ENCODE results near the gene MUC20. TPM values are rescaled to one million over a fixed set of nuclear protein-coding genes. Genes with fewer than 3 reads are reported as not detected.
A peak's percentile ranks its signal among the peaks of the same experiment; 100 is the strongest.

Gene MUC20
- total RNA-seq, 8 experiments from 2014 or later, result 0.49 to 6.3 (median 1.1) TPM

DNA sequence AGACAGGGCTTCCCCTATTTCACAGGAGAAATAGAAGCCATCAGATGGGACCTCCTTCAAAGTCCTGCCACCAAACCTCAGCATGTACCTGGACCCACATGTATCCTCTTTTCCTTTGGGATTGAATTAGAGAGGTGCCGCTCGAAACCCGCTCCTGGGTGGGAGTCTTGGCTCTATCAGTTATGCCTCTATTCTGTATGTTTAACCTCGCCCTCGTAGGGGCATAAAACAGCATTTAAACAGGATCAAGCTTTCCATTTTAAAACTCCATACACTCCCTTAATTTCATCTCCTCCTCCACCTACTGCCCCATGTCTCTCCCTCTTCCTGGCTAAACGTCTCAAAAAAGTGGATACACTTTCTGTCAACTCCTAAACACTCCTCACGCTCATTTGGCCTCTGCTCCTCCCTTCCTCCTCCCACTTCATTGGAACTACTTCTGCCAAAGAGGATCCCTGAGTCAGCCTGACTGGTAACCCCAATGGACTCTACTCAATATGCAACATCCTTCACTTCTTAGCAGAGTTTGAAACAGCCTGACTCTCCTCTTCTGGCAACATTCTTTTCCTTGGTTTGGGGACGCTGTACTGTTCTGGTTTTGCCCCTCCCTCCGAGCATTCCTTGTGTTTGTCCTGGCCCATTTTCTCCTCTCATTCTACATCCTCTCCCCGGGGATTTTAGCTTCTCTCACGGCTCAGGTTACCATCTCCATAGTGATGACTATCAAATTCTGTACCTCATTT, 23.0 kb upstream of the MUC20 start:
- in situ Hi-C loops (cut with MboI; ENCODE audit: low pct_unique_long_range_greater_than_20kb in 2 of 9, low sequenced_read_pairs in 9 of 9, unreplicated experiment in 9 of 9), result no loop called here
- H3K4me1 ChIP-seq (replicated peaks in 1 of 2), result no peaks in the 10 kb centered on the region
- 45 to 64% (median 54%) methylated on average over 3 to 11 of the region's 11 CpGs for WGBS, 10 experiments
- no peak overlapping the region for H3K4me3 ChIP-seq
- no peak overlapping the region for H3K27ac ChIP-seq
- ATAC-seq (replicated peaks in 6 of 8), result peak in 6 of 8 experiments; percentile 30 to 85 (median 51)

DNA sequence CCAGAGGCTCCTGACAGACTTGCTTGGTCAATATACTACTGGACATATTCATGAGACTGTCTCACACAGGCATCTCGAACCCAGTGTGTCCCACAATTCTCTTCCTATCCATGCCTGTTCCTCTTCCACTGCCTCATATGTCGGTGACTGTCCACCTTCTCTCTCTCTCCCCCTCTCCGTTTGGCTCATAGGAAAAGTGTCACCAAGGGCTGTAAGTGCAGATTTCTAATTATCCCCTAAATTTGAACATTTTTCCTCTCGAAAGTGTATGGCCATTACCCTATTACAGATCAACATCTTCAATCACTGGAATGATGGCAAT, 22.5 kb upstream of the MUC20 start:
- WGBS, 10 experiments, result 81 to 100% (median 85%) methylated on average over 1 to 4 of the region's 4 CpGs
- Histone ChIP-seq H3K4me1 (replicated peaks in 1 of 2) (no peaks in the 10 kb centered on the region), H3K27ac (no peak overlapping the region), H3K4me3 (no peak overlapping the region)
- in situ Hi-C loops (cut with MboI; ENCODE audit: low pct_unique_long_range_greater_than_20kb in 2 of 9, low sequenced_read_pairs in 9 of 9, unreplicated experiment in 9 of 9), result no loop called here
- peak in 1 of 8 experiments; percentile 29 for ATAC-seq (replicated peaks in 6 of 8)

DNA sequence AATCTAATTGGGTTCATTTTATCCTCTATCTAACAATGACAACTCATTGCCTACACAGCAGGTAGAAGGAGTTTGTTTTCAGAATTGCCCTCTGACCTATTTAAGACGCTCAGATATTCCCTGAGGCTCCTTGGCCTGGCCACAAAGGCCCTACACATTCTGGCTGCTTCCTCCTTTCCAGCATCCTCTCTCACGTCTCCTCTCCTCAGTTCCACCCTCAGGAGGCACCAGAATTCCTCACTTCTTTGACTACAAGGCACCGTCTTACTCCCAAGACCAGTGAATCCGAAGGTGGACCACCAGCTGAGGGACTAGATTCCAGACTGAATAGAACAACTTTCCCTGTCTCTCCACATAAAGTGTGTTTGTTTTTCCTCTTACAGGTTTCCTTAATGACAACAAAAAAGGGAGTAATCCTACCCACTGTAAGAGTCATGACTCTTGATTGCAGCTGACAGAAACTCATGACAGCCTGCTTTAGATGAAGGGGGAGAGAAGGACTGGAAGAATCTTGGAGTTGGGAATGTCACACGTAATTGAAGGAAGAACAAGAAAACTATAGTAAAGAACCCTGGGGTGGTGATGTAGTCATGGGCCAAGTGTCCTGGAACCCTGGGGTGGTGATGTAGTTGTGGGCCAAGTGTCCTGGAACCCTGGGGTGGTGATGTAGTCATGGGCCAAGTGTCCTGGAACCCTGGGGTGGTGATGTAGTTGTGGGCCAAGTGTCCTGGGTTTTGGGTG, 22.0 kb upstream of the MUC20 start:
- in situ Hi-C loops (cut with MboI; ENCODE audit: low pct_unique_long_range_greater_than_20kb in 2 of 9, low sequenced_read_pairs in 9 of 9, unreplicated experiment in 9 of 9), result no loop called here
- H3K27ac ChIP-seq, result peak overlapping the region in 1 of 2 donors; percentile 64
- peak overlapping the region in 1 of 5 donors; percentile 12 for H3K4me3 ChIP-seq
- 46 to 91% (median 71%) methylated on average over 1 to 5 of the region's 5 CpGs; no CpG with 5 or more reads in 1 of the 10 experiments for WGBS, 10 experiments
- no peaks in the 10 kb centered on the region for H3K4me1 ChIP-seq (replicated peaks in 1 of 2)
- ATAC-seq (replicated peaks in 6 of 8), result peak in 4 of 8 experiments; percentile 27 to 76 (median 44)

DNA sequence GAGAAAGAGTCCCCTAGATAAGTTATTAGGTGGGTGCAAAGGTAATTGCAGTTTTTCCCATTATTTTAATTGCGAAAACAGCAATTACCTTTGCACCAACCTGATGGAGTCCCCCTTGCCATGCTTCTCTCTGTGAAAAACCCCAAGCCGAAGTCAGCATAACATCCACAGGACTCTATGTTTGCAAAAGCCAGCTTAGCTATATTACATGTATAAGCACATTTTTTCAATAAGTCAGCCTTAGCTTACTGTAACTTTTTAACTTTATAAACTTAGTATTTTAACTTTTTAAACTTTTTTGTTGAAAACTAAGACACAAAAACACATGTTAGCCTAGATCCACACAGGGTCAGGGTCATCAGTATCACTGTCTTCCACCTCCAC, 21.4 kb upstream of the MUC20 start:
- in situ Hi-C loops (cut with MboI; ENCODE audit: low pct_unique_long_range_greater_than_20kb in 2 of 9, low sequenced_read_pairs in 9 of 9, unreplicated experiment in 9 of 9), result no loop called here
- Histone ChIP-seq H3K27ac (no peak overlapping the region), H3K4me1 (replicated peaks in 1 of 2) (no peaks in the 10 kb centered on the region), H3K4me3 (no peak overlapping the region)
- 56 to 100% (median 88%) methylated on average over 2 of the region's 2 CpGs; no CpG with 5 or more reads in 1 of the 10 experiments for WGBS, 10 experiments
- peak in 1 of 8 experiments; percentile 24 for ATAC-seq (replicated peaks in 6 of 8)

DNA sequence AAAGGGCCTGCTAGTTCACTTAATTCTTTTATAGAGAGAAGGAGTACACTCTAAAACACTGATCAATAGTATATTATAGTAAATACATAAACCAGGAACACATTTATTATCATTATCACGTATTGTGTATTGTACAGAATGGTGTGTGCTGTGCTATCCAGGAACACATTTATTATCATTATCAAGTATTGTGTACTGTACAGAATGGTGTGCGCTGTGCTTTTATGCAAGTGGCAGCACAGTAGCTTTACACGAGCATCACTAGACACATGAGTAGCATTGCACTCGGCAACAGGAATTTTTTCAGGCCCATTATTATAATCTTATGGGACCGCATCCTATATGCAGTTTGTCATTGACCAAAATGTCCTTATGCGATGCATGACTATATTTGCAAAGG, 20.9 kb upstream of the MUC20 start:
- no peak overlapping the region for H3K27ac ChIP-seq
- ATAC-seq (replicated peaks in 6 of 8), result peak in 4 of 8 experiments; percentile 11 to 56 (median 33)
- in situ Hi-C loops (cut with MboI; ENCODE audit: low pct_unique_long_range_greater_than_20kb in 2 of 9, low sequenced_read_pairs in 9 of 9, unreplicated experiment in 9 of 9), result loop anchor here in 1 of 9 experiments (25.0 kb wide), 1 partner anchor 262 kb away; no protein-coding TSS in a partner anchor
- H3K4me1 ChIP-seq (replicated peaks in 1 of 2), result no peaks in the 10 kb centered on the region
- 47 to 100% (median 77%) methylated on average over 1 to 6 of the region's 6 CpGs for WGBS, 10 experiments
- no peak overlapping the region for H3K4me3 ChIP-seq

DNA sequence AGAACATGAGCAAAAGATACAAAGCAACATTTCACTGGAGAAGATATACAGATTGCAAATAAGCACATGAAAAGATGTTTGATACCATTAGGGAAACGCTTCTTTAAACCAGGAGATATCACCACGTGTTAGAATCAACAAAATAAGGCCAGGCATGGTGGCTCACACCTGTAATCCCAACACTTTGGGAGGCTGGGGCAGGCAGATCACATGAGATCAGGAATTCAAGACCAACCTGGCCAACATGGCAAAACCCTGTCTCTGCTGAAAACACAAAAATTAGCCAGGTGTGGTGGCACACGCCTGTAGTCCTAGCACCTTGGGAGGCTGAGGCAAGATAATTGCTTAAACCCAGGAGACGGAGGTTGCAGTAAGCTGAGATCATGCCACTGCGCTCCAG, 20.5 kb upstream of the MUC20 start:
- Histone ChIP-seq H3K27ac (no peak overlapping the region), H3K4me1 (replicated peaks in 1 of 2) (no peaks in the 10 kb centered on the region), H3K4me3 (no peak overlapping the region)
- in situ Hi-C loops (cut with MboI; ENCODE audit: low pct_unique_long_range_greater_than_20kb in 2 of 9, low sequenced_read_pairs in 9 of 9, unreplicated experiment in 9 of 9), result loop anchor here in 1 of 9 experiments (25.0 kb wide), 1 partner anchor 262 kb away; no protein-coding TSS in a partner anchor
- WGBS, 10 experiments, result 63 to 96% (median 90%) methylated on average over 3 to 5 of the region's 5 CpGs; no CpG with 5 or more reads in 1 of the 10 experiments
- no peak for ATAC-seq (replicated peaks in 6 of 8)

DNA sequence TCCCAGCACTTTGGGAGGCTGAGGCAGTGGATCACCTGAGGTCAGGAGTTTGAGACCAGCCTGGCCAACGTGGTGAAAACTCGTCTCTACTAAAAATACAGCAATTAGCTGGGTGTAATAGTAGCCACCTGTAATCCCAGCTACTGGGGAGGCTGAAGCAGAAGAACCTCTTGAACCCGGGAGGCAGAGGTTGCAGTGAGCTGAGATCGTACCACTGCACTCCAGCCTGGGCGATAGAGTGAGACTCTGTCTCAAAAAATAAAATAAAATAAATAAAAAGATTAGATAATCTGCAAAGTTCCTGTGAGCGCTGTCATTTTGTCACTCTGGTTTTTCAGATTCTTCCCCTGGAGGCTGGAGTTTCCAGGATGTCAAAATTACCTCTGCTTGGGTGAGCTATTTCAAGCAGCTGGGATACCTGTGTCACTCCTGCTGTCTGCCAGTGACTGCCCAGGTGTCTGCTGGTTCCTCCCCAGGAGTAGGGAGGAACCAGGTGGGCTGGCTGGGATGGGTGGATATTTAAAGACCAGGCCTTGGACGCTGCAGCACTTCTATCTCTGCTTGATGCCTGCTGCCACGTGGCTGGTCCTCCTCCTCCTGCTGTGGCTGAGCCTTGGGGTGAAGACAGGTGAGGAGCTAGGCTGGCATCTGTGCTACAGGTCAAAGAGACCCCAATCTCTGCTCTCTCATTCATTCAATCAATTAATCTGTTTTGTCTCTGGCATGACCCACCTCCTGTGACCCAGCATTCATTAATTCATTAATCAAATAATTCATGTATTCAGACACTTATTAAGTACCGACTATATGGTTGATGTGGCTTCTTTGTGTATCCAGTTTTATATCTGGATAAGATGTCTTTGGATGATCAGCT, 19.5 kb upstream of the MUC20 start:
- in situ Hi-C loops (cut with MboI; ENCODE audit: low pct_unique_long_range_greater_than_20kb in 2 of 9, low sequenced_read_pairs in 9 of 9, unreplicated experiment in 9 of 9), result loop anchor here in 1 of 9 experiments (25.0 kb wide), 1 partner anchor 261 kb away; no protein-coding TSS in a partner anchor
- H3K27ac ChIP-seq, result no peak overlapping the region
- WGBS, 10 experiments, result 38 to 100% (median 80%) methylated on average over 1 to 9 of the region's 9 CpGs
- H3K4me3 ChIP-seq, result no peak overlapping the region
- no peaks in the 10 kb centered on the region for H3K4me1 ChIP-seq (replicated peaks in 1 of 2)
- no peak for ATAC-seq (replicated peaks in 6 of 8)

DNA sequence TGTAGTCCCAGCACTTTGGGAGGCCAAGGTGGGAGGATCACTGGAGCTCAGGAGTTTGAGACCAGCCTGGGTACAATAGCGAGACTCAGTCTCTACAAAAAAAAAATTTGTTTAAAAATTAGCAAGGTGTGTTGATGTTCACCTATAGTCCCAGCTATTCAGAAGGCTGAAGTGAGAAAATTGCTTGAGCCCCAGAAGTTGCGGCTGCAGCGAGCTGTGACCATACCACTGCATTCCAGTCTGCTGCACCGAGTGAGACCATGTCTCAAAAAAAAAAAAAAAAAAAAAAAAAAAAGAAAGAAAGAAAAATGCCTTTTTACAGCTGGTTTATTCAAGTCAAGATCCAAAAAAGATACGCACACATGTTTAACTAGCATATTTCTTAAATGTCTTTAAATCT, 17.0 kb upstream of the MUC20 start:
- H3K27ac ChIP-seq, result no peak overlapping the region
- H3K4me1 ChIP-seq (replicated peaks in 1 of 2), result no peaks in the 10 kb centered on the region
- no peak for ATAC-seq (replicated peaks in 6 of 8)
- in situ Hi-C loops (cut with MboI; ENCODE audit: low pct_unique_long_range_greater_than_20kb in 2 of 9, low sequenced_read_pairs in 9 of 9, unreplicated experiment in 9 of 9), result loop anchor here in 1 of 9 experiments (25.0 kb wide), 1 partner anchor 259 kb away; no protein-coding TSS in a partner anchor
- no peak overlapping the region for H3K4me3 ChIP-seq
- 71 to 92% (median 86%) methylated on average over 2 to 5 of the region's 5 CpGs; no CpG with 5 or more reads in 1 of the 10 experiments for WGBS, 10 experiments

DNA sequence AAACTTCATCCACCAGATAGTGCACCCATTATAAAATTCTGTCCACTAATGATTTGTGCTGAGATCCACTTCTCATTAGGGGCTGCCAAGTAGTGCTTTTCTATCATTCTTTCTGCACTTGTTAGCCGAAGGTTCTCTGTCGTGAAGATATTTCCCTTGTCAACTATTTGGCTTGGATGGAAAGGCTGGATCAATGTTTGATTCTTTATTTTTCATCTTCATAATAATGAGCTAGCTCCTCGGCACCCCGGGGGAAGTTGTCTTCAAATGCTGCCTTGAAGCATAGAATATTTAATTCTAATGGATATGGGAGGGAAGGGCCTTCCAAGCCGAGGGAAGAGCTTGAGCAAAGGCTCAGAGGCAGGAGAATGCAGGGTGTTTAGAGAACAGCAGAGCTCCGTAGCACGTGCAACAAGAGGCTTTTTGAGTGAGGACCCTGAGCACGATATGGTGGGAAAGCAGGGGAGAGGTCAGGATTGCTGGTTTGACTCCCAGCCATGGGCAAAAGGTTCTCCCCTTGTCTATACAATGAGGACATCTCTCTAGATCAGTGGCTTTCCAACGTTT, 16.3 kb upstream of the MUC20 start:
- peak in 1 of 8 experiments; percentile 7 for ATAC-seq (replicated peaks in 6 of 8)
- no peaks in the 10 kb centered on the region for H3K4me1 ChIP-seq (replicated peaks in 1 of 2)
- H3K27ac ChIP-seq, result no peak overlapping the region
- WGBS, 10 experiments, result 27 to 86% (median 42%) methylated on average over 3 to 9 of the region's 9 CpGs; no CpG with 5 or more reads in 1 of the 10 experiments
- in situ Hi-C loops (cut with MboI; ENCODE audit: low pct_unique_long_range_greater_than_20kb in 2 of 9, low sequenced_read_pairs in 9 of 9, unreplicated experiment in 9 of 9), result loop anchor here in 1 of 9 experiments (25.0 kb wide), 1 partner anchor 258 kb away; no protein-coding TSS in a partner anchor
- no peak overlapping the region for H3K4me3 ChIP-seq

DNA sequence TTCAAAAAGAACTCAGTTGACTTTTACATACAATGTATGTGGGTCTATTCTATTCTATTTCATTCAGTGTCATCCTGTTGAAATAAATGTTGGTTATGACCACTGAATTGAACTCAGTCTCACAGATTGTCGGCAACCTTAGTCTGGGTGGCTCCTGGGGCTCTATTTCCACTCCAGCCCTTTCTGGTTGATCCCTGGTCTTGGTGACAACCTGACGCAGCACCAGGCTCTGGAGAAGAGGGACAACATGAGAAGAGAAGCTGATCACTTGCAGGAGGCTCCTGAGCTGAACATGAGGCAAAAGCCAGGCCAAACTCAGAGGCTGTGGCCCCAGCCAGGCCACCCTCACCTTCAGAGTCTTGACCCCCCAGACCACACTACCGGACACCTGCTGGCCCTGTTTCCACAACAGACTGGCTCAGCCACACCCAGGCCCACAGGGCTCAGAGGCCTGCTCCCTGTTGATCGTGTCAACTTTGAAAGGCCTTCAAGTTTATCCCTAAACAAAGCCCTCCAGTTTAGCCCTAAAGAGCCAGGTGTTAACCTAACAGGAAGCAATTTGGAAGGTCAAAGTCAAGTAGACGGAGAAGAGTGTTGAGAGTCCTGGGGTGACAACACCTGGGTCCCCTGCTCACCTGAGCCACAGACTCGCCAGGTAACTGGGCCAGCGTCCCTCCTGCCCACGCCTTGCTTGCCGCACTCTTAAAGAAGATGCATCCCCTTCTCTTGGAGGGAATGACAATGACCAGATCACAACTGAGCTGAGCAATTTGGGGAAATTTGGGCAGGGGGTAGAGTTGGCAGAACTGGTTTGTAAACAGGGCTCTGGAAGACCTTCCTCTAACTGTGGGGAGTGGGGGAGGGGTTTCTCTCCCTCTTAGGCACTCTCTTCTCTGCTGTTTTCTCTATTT, 15.4 kb upstream of the MUC20 start:
- Histone ChIP-seq H3K4me1 (replicated peaks in 1 of 2) (no peaks in the 10 kb centered on the region), H3K4me3 (no peak overlapping the region), H3K27ac (no peak overlapping the region)
- 64 to 100% (median 93%) methylated on average over 2 to 8 of the region's 9 CpGs; no CpG with 5 or more reads in 2 of the 10 experiments for WGBS, 10 experiments
- peak in 2 of 8 experiments; percentile 14 to 17 for ATAC-seq (replicated peaks in 6 of 8)
- in situ Hi-C loops (cut with MboI; ENCODE audit: low pct_unique_long_range_greater_than_20kb in 2 of 9, low sequenced_read_pairs in 9 of 9, unreplicated experiment in 9 of 9), result loop anchor here in 1 of 9 experiments (25.0 kb wide), 1 partner anchor 257 kb away; no protein-coding TSS in a partner anchor

DNA sequence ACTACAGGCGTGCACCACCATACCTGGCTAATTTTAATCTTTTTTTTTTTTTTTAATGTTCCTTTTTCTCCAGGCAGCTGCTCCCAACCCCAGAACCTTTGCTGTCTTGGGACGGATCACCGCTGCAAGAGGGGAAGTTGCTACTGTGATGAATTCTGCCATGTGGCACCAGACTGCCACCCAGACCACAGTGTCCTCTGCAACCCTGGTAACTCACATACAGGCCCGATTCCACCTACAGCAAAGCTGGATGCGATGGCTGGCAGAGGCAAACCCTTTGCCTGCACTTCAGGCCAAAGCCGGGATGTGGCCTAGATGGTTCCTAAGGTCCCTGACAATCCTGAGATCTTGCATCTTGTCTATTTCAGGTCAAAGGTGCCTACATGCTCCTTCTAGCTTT, 12.7 kb upstream of the MUC20 start:
- 57 to 100% (median 73%) methylated on average over 3 to 6 of the region's 6 CpGs; no CpG with 5 or more reads in 2 of the 10 experiments for WGBS, 10 experiments
- no peak for ATAC-seq (replicated peaks in 6 of 8)
- in situ Hi-C loops (cut with MboI; ENCODE audit: low pct_unique_long_range_greater_than_20kb in 2 of 9, low sequenced_read_pairs in 9 of 9, unreplicated experiment in 9 of 9), result loop anchor here in 1 of 9 experiments (25.0 kb wide), 1 partner anchor 254 kb away; no protein-coding TSS in a partner anchor
- H3K4me3 ChIP-seq, result no peak overlapping the region
- H3K27ac ChIP-seq, result no peak overlapping the region
- no peaks in the 10 kb centered on the region for H3K4me1 ChIP-seq (replicated peaks in 1 of 2)
